Measurements from ENCODE around the gene GLP1R. TPM values are rescaled to one million over a fixed set of nuclear protein-coding genes. Genes with fewer than 3 reads are reported as not detected.

GLP1R gene
- polyA plus RNA-seq, 1 of the 3 experiments (the other 2 are of a cell fraction) = not detected

DNA sequence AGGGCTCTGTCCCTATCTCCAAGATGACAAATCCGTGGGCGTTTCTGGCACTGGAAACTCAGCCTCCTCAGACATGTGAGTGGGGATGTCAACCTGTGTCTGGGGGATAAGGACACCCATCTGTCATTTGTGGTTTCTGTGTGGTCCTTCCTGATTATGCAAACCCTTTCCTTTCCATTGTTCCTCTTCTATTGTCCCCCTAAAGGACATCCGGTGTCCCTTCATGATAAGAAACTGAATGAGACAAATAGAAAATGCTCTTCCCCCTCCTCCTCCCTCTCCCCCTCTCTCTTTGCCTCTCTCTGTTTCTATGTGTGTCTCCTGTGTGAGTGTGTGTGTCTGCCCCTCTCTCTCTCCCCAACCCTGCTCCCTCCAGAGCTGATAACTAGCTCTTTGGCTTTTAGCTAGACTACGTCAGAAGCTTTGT is 11.5 kb upstream of the GLP1R start:
- Histone ChIP-seq H3K4me2 (no peak overlapping the region), H3K4me3 (ENCODE audit: low read depth in 2 of 2, low read length in 1 of 2) (no peak overlapping the region), H3K9ac (no peak overlapping the region), H3K9me3 (no peaks in the 10 kb centered on the region), H3K36me3 (replicated peaks in 1 of 2; ENCODE audit: control insufficient read depth in 1 of 2, insufficient read depth in 2 of 2, low read length in 1 of 2) (no peaks in the 10 kb centered on the region), H3K9me2 (no peaks in the 10 kb centered on the region), H3K4me1 (ENCODE audit: control insufficient read depth in 1 of 2, insufficient read depth in 2 of 2, low read depth in 1 of 2, low read length in 1 of 2) (peaks cover 0 to 2% of the 10 kb centered on the region in 2 experiments; a peak in 1 of 4 replicates), H3K27ac (ENCODE audit: low read depth in 2 of 2, low read length in 1 of 2) (no peak overlapping the region), H2AFZ (ENCODE audit: low read depth) (no peak overlapping the region), H3F3A (replicated peaks; ENCODE audit: insufficient read depth) (no peaks in the 10 kb centered on the region), H3K79me2 (ENCODE audit: insufficient read depth) (no peaks in the 10 kb centered on the region), H4K20me1 (ENCODE audit: insufficient read depth) (no peaks in the 10 kb centered on the region), H3K27me3 (ENCODE audit: insufficient read depth) (no peaks in the 10 kb centered on the region)
- DNase-seq = no peak
- POLR2A ChIA-PET = interaction anchor here (0.9 kb wide), 1 partner anchor 8 kb away, joined by 3 read pairs; no protein-coding TSS in a partner anchor
- TF ChIP-seq, protein P1, sequence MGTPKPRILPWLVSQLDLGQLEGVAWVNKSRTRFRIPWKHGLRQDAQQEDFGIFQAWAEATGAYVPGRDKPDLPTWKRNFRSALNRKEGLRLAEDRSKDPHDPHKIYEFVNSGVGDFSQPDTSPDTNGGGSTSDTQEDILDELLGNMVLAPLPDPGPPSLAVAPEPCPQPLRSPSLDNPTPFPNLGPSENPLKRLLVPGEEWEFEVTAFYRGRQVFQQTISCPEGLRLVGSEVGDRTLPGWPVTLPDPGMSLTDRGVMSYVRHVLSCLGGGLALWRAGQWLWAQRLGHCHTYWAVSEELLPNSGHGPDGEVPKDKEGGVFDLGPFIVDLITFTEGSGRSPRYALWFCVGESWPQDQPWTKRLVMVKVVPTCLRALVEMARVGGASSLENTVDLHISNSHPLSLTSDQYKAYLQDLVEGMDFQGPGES (IDR thresholded peaks at IDR 0.05; ENCODE audit: low read depth, low read length) = no peak
- TF ChIP-seq EZH2phosphoT487 (IDR thresholded peaks at IDR 0.05; ENCODE audit: borderline replicate concordance, low read depth) (no peak), RCOR1 (IDR thresholded peaks at IDR 0.05; ENCODE audit: low read length) (no peak), CTCF (IDR thresholded peaks at IDR 0.05) (no peak), TCF12 (IDR thresholded peaks at IDR 0.05) (no peak), FOXM1 (IDR thresholded peaks at IDR 0.05; ENCODE audit: low read depth) (no peak), YY1 (IDR thresholded peaks at IDR 0.05; ENCODE audit: low read depth) (no peak), NFIC (IDR thresholded peaks at IDR 0.05; ENCODE audit: borderline replicate concordance) (no peak), CHD2 (IDR thresholded peaks at IDR 0.05; ENCODE audit: low read length, partially characterized antibody) (no peak), POLR2AphosphoS5 (IDR thresholded peaks at IDR 0.05; ENCODE audit: low read depth, low read length) (no peak), MXI1 (IDR thresholded peaks at IDR 0.05; ENCODE audit: low read depth, low read length) (no peak), MAX (IDR thresholded peaks at IDR 0.05; ENCODE audit: low read depth) (no peak), PBX3 (IDR thresholded peaks at IDR 0.05) (no peak), TAF1 (IDR thresholded peaks at IDR 0.05; ENCODE audit: borderline replicate concordance, low read depth, low read length) (no peak), FOXJ3 (CRISPR knock-in tag; IDR thresholded peaks at IDR 0.05) (no peak), GABPA (IDR thresholded peaks at IDR 0.05; ENCODE audit: low read depth) (no peak)
- TF ChIP-seq, protein P2, sequence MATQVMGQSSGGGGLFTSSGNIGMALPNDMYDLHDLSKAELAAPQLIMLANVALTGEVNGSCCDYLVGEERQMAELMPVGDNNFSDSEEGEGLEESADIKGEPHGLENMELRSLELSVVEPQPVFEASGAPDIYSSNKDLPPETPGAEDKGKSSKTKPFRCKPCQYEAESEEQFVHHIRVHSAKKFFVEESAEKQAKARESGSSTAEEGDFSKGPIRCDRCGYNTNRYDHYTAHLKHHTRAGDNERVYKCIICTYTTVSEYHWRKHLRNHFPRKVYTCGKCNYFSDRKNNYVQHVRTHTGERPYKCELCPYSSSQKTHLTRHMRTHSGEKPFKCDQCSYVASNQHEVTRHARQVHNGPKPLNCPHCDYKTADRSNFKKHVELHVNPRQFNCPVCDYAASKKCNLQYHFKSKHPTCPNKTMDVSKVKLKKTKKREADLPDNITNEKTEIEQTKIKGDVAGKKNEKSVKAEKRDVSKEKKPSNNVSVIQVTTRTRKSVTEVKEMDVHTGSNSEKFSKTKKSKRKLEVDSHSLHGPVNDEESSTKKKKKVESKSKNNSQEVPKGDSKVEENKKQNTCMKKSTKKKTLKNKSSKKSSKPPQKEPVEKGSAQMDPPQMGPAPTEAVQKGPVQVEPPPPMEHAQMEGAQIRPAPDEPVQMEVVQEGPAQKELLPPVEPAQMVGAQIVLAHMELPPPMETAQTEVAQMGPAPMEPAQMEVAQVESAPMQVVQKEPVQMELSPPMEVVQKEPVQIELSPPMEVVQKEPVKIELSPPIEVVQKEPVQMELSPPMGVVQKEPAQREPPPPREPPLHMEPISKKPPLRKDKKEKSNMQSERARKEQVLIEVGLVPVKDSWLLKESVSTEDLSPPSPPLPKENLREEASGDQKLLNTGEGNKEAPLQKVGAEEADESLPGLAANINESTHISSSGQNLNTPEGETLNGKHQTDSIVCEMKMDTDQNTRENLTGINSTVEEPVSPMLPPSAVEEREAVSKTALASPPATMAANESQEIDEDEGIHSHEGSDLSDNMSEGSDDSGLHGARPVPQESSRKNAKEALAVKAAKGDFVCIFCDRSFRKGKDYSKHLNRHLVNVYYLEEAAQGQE (IDR thresholded peaks at IDR 0.05; ENCODE audit: low read depth, low read length) = no peak
- TF ChIP-seq, protein P3, sequence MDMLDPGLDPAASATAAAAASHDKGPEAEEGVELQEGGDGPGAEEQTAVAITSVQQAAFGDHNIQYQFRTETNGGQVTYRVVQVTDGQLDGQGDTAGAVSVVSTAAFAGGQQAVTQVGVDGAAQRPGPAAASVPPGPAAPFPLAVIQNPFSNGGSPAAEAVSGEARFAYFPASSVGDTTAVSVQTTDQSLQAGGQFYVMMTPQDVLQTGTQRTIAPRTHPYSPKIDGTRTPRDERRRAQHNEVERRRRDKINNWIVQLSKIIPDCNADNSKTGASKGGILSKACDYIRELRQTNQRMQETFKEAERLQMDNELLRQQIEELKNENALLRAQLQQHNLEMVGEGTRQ (IDR thresholded peaks at IDR 0.05; ENCODE audit: borderline replicate concordance, low read depth, low read length) = no peak
- 50% methylated on average over 4 of the region's 4 CpGs for WGBS (ENCODE audit: low lambda C conversion rate)
- CTCF ChIA-PET = interaction anchor here (1.0 to 1.3 kb wide), 3 partner anchors 19 to 165 kb away, joined by 3 to 4 read pairs (median 4); no protein-coding TSS in a partner anchor

Data from SK-N-SH (cell line).